IMR-90 (cell line): ENCODE measurements around the gene FLNA. TPM values are rescaled to one million over a fixed set of nuclear protein-coding genes. Genes with fewer than 3 reads are reported as not detected.

Experiments
- ATAC-seq: fragments of 200-7000 bp; cut with Tn5 transposase; 2 replicates; pipeline ENCODE4 v1.9.1; 2020; ENCODE audit warnings: low read depth, mild to moderate bottlenecking, moderate library complexity
- BruUV-seq: library from RNA; stranded (reverse); fragments of 400-500 nt; replicated peaks from 2 replicates; lab custom pipeline; 2021; lab: Mats Ljungman, UMichigan
- CTCF ChIA-PET: fragments of 300-600 bp; formaldehyde crosslinking; extraction: SDS; loops from one replicate; lab custom pipeline; 2021; ENCODE audit warnings: antibody characterized with exemption; lab: Yijun Ruan, JAX
- POLR2A ChIA-PET: fragments of 300-600 bp; sonication (Branson Sonifier 250); formaldehyde crosslinking; loops from one replicate; lab custom pipeline; 2022; ENCODE audit warnings: antibody characterized with exemption; ENCODE audit not compliant: unreplicated experiment; lab: Charles Lee
- DNase-seq: peaks from one replicate; pipeline ENCODE4 v3.0.0; 2013
- H2AFZ ChIP-seq: replicated peaks from 2 replicates; pipeline ENCODE3; 2013; ENCODE audit warnings: low read length, mild to moderate bottlenecking; ENCODE audit not compliant: poor library complexity
- H2AK5ac ChIP-seq: 2 replicates; pipeline ENCODE4 v1.6.1; 2013; ENCODE audit warnings: low read depth, low read length, inconsistent platforms
- H2AK9ac ChIP-seq: replicated peaks from 2 replicates; pipeline ENCODE3; 2013; ENCODE audit warnings: mild to moderate bottlenecking, low read depth, low read length, moderate library complexity; ENCODE audit not compliant: poor library complexity
- H2BK120ac ChIP-seq: 2 replicates; pipeline ENCODE4 v1.6.1; 2013; ENCODE audit warnings: low read depth, low read length, inconsistent platforms
- H2BK15ac ChIP-seq: 3 replicates; pipeline ENCODE4 v1.6.1; 2013; ENCODE audit warnings: low read depth, low read length, inconsistent platforms
- H2BK20ac ChIP-seq: 2 replicates; pipeline ENCODE4 v1.6.1; 2013; ENCODE audit warnings: low read depth, mild to moderate bottlenecking, inconsistent platforms, low read length, moderate library complexity
- H2BK5ac ChIP-seq: 2 replicates; pipeline ENCODE4 v1.6.1; 2013; ENCODE audit warnings: mild to moderate bottlenecking, low read depth, low read length, inconsistent platforms; ENCODE audit not compliant: poor library complexity, severe bottlenecking
- H3K14ac ChIP-seq: replicated peaks from 2 replicates; pipeline ENCODE4 v1.6.1; 2013; ENCODE audit warnings: low read depth, low read length, inconsistent platforms
- H3K18ac ChIP-seq: 2 replicates; pipeline ENCODE4 v1.6.1; 2013; ENCODE audit warnings: low read depth, low read length, control low read depth
- H3K23ac ChIP-seq: 2 replicates; pipeline ENCODE4 v1.6.1; 2013; ENCODE audit warnings: low read depth, low read length, inconsistent platforms
- H3K27ac ChIP-seq: 2 replicates; pipeline ENCODE4 v1.5.1; 2013; ENCODE audit warnings: mild to moderate bottlenecking, control low read depth, low read length; ENCODE audit not compliant: insufficient read depth
- H3K27me3 ChIP-seq: 2 replicates; pipeline ENCODE4 v1.6.1; 2013; ENCODE audit warnings: low read length; ENCODE audit not compliant: control insufficient read depth, insufficient read depth
- H3K36me3 ChIP-seq: 2 replicates; pipeline ENCODE4 v1.6.1; 2013; ENCODE audit warnings: low read length, mixed read lengths; ENCODE audit not compliant: control insufficient read depth, insufficient read depth
- H3K4ac ChIP-seq: 2 replicates; pipeline ENCODE4 v1.6.1; 2013; ENCODE audit warnings: low read depth, low read length, inconsistent platforms
- H3K4me1 ChIP-seq: 2 replicates; pipeline ENCODE4 v1.6.1; 2013; ENCODE audit warnings: low read length, mixed read lengths; ENCODE audit not compliant: control insufficient read depth, insufficient read depth
- H3K4me2 ChIP-seq: 2 replicates; pipeline ENCODE4 v1.6.1; 2013; ENCODE audit warnings: low read depth, mild to moderate bottlenecking, control low read depth, low read length, moderate library complexity
- H3K4me3 ChIP-seq: 2 replicates; pipeline ENCODE4 v1.5.1; 2013; ENCODE audit warnings: low read depth, mild to moderate bottlenecking, control low read depth, low read length, moderate library complexity; ENCODE audit not compliant: insufficient read depth
- H3K56ac ChIP-seq: 2 replicates; pipeline ENCODE4 v1.6.1; 2013; ENCODE audit warnings: low read length, inconsistent platforms; ENCODE audit not compliant: insufficient read depth; ENCODE audit errors: extremely low read depth
- H3K79me1 ChIP-seq, 2 experiments: 2 replicates each; pipeline ENCODE4 v1.6.1; 2013; ENCODE audit warnings: low read length in 2 of 2, inconsistent platforms in 1 of 2, low read depth in 1 of 2
- H3K9ac ChIP-seq: 2 replicates; pipeline ENCODE4 v1.6.1; 2013; ENCODE audit warnings: low read depth, low read length, control low read depth
- H3K9me1 ChIP-seq: 2 replicates; pipeline ENCODE4 v1.6.1; 2013; ENCODE audit warnings: low read length, inconsistent platforms; ENCODE audit not compliant: insufficient read depth
- H3K9me3 ChIP-seq: 2 replicates; pipeline ENCODE4 v1.6.1; 2013; ENCODE audit warnings: low read length; ENCODE audit not compliant: control insufficient read depth, insufficient read depth
- H4K20me1 ChIP-seq: 2 replicates; pipeline ENCODE4 v1.6.1; 2013; ENCODE audit warnings: low read length, inconsistent platforms; ENCODE audit not compliant: insufficient read depth
- H4K5ac ChIP-seq: 2 replicates; pipeline ENCODE4 v1.6.1; 2013; ENCODE audit warnings: mild to moderate bottlenecking, low read depth, low read length, control low read depth
- H4K8ac ChIP-seq, 2 experiments: 2 replicates each; pipeline ENCODE4 v1.6.1; 2013; ENCODE audit warnings: low read depth in 2 of 2, low read length in 2 of 2, control low read depth in 1 of 2, inconsistent platforms in 1 of 2
- H4K91ac ChIP-seq: 2 replicates; pipeline ENCODE4 v1.6.1; 2013; ENCODE audit warnings: low read depth, low read length, inconsistent platforms; ENCODE audit not compliant: insufficient read depth
- MXI1 ChIP-seq: IDR thresholded peaks from 2 replicates; pipeline ENCODE4 v1.6.1; 2012; ENCODE audit warnings: low read depth, mild to moderate bottlenecking, low read length, moderate library complexity, borderline replicate concordance
- RCOR1 ChIP-seq: IDR thresholded peaks from 2 replicates; pipeline ENCODE4 v1.6.1; 2012; ENCODE audit warnings: mild to moderate bottlenecking, low read length, improper control_type of control experiment; ENCODE audit not compliant: insufficient replicate concordance
- RFX5 ChIP-seq: IDR thresholded peaks from 2 replicates; pipeline ENCODE4 v1.8.0; 2012; ENCODE audit warnings: low read depth, mild to moderate bottlenecking, low read length, moderate library complexity
- SMC3 ChIP-seq: fragments of 150-350 bp; IDR thresholded peaks from 2 replicates; pipeline ENCODE4 v1.6.1; 2016; ENCODE audit warnings: low read depth, mild to moderate bottlenecking, antibody characterized with exemption, low read length, moderate library complexity
- WGBS, 2 experiments: methylation state at CpG; one replicate each; pipeline versions ENCODE4 v1.1.5 to v1.1.7; 2013; ENCODE audit warnings: missing lambda C conversion rate in 2 of 2; ENCODE audit not compliant: insufficient read length in 1 of 2; ENCODE audit errors: extremely low coverage in 2 of 2; 5-methylcytosine and 5-hydroxymethylcytosine counted together
- dilution Hi-C: fragments of 300-500 bp; cut with HindIII; formaldehyde crosslinking; loops from one replicate; pipeline ENCODE4 v1.14.3; 2018; ENCODE audit warnings: low sequenced_read_pairs; ENCODE audit not compliant: unreplicated experiment
- in situ Hi-C: fragments of 300-500 bp; cut with MboI; formaldehyde crosslinking; loops from 3 replicates; pipeline ENCODE4 v1.14.3; 2019; ENCODE audit warnings: low sequenced_read_pairs, inconsistent platforms, mixed read lengths
- intact Hi-C: fragments of 100-400 bp; cut with micrococcal nuclease; formaldehyde crosslinking; loops from 2 replicates; pipeline ENCODE4 v1.10.0; 2022
- polyA plus RNA-seq, 3 experiments: library from polyadenylated mRNA; depleted of rRNA; stranded (reverse); fragments of >200 nt; gene quantifications; 2 replicates each; pipeline ENCODE4 v1.2.3, GENCODE V29; 2012; ENCODE audit warnings: low replicate concordance in 1 of 3
- total RNA-seq: library from RNA; depleted of rRNA; stranded (reverse); fragments of >200 nt; gene quantifications from 2 replicates; pipeline ENCODE4 v1.2.3, GENCODE V29; 2012

FLNA gene
- total and polyA plus RNA-seq, 2 of the 4 experiments (the other 2 are of a cell fraction): 1,356 to 1,357 TPM

GRCh38 chrX:154312116-154312515, 62.3 kb downstream of the FLNA start:
- Histone ChIP-seq H4K8ac (no peak overlapping the region), H3K14ac (no peak overlapping the region), H2BK20ac (no peak overlapping the region), H2AK5ac (no peak overlapping the region), H3K4me1 (no peaks in the 10 kb centered on the region), H2BK5ac (no peak overlapping the region), H3K18ac (no peak overlapping the region), H3K36me3 (no peaks in the 10 kb centered on the region), H3K27ac (no peak overlapping the region), H3K9me1 (no peaks in the 10 kb centered on the region; the same call in 1 of the 2 replicates), H2BK120ac (no peak overlapping the region), H3K4ac (no peak overlapping the region), H3K9me3 (no peaks in the 10 kb centered on the region), H3K79me1 (no peaks in the 10 kb centered on the region), H3K9ac (no peak overlapping the region), H3K23ac (no peak overlapping the region), H4K20me1 (no peaks in the 10 kb centered on the region), H4K91ac (no peak overlapping the region), H3K4me3 (no peak overlapping the region), H3K4me2 (no peak overlapping the region), H2AFZ (no peak overlapping the region), H3K56ac (no peak overlapping the region), H2AK9ac (no peak overlapping the region), H2BK15ac (no peak overlapping the region), H4K5ac (no peak overlapping the region), H3K27me3 (peaks cover 5% of the 10 kb centered on the region; the same call in 1 of the 2 replicates)
- intact Hi-C loops: no loop called here
- in situ Hi-C loops: no loop called here
- WGBS, 2 experiments: 50% methylated on average over 1 of the region's 7 CpGs; no CpG with 5 or more reads in 1 of the 2 experiments
- DNase-seq: no peak
- POLR2A ChIA-PET: no interaction called here
- BruUV-seq: no TSS peak
- dilution Hi-C loops: no loop called here
- ATAC-seq: no peak
- no peak for TF ChIP-seq MXI1
- TF ChIP-seq RCOR1: no peak
- no peak for TF ChIP-seq SMC3
- TF ChIP-seq RFX5: no peak
- CTCF ChIA-PET: no interaction called here
